GM10248 (cell line): Measurements from ENCODE around the gene PLCB3.

Source experiments
- CTCF ChIA-PET: fragments of 300-600 bp; sonication (Branson Sonifier 250); formaldehyde crosslinking; extraction: SDS; loops from one replicate; lab custom pipeline; 2021; ENCODE audit warnings: antibody characterized with exemption; lab: Yijun Ruan, JAX
- POLR2A ChIA-PET: fragments of 350-650 bp; sonication (Branson Sonifier 250); formaldehyde crosslinking; extraction: SDS; loops from one replicate; lab custom pipeline; 2020; ENCODE audit warnings: antibody characterized with exemption; lab: Yijun Ruan, JAX
- DNase-seq: peaks from one replicate; pipeline ENCODE4 v3.0.0; 2012; ENCODE audit errors: extremely low spot score
- TF ChIP-seq, protein P1 (sequence below): IDR thresholded peaks from 2 replicates; pipeline ENCODE4 v1.5.1; 2012; ENCODE audit warnings: mild to moderate bottlenecking, low read depth; ENCODE audit errors: extremely low read depth, missing control alignments, control extremely low read depth

The PLCB3 gene

DNA sequence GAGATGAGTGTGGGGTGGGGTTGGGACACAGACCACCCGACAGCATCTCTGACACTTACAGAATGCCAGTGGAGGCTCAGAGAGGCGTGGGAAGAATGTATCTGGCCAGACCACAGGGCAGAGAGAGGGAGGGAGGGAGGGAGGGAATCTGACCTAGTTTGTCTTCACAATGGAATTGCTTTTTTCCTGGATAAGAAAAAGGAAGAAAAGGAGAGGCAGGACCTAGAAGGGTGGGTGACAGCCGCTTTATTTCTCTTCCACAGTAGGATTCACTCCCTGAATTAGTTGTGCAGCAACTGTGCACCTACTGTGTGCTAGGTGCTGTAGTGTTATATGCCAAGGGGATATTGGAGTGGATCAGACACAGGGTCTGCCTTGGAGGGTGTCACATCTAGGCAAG is 43.4 kb downstream of the PLCB3 start:
- TF ChIP-seq, protein P1, sequence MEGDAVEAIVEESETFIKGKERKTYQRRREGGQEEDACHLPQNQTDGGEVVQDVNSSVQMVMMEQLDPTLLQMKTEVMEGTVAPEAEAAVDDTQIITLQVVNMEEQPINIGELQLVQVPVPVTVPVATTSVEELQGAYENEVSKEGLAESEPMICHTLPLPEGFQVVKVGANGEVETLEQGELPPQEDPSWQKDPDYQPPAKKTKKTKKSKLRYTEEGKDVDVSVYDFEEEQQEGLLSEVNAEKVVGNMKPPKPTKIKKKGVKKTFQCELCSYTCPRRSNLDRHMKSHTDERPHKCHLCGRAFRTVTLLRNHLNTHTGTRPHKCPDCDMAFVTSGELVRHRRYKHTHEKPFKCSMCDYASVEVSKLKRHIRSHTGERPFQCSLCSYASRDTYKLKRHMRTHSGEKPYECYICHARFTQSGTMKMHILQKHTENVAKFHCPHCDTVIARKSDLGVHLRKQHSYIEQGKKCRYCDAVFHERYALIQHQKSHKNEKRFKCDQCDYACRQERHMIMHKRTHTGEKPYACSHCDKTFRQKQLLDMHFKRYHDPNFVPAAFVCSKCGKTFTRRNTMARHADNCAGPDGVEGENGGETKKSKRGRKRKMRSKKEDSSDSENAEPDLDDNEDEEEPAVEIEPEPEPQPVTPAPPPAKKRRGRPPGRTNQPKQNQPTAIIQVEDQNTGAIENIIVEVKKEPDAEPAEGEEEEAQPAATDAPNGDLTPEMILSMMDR, result no peak
- CTCF ChIA-PET, result interaction anchor here (14.3 kb wide), 1 partner anchor 8 kb away, joined by 186 read pairs; the partner anchor contains the start of genes CATSPERZ and ESRRA
- DNase-seq, result no peak
- POLR2A ChIA-PET, result interaction anchor here (0.6 to 0.7 kb wide), 2 partner anchors 8 to 28 kb away, joined by 6 read pairs; no protein-coding TSS in a partner anchor

DNA sequence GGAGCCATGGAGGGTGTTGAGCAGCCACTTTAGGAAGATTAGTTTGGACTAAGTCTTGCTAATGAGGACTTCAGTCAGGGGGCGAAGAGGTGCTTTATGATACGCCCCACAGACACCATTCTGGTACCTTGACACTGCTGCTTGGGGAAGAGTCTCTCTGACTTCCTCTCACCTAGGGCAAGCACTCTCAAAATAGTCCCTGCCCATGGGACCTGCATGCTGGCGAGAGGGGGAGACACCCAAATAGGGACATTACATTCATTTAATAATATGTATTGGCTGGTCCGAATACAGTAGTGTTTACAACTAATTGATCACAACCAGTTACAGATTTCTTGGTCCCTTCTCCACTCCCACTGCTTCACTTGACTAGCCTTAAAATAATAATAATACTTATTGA is 44.4 kb downstream of the PLCB3 start:
- no peak for DNase-seq
- ChIA-PET CTCF (interaction anchor here (0.8 to 14.3 kb wide), 3 partner anchors 7 to 44 kb away, joined by 3 to 186 read pairs (median 3); partner anchors contain the start of genes CATSPERZ, ESRRA and PLCB3), POLR2A (no interaction called here)
- TF ChIP-seq, protein P1, result no peak

DNA sequence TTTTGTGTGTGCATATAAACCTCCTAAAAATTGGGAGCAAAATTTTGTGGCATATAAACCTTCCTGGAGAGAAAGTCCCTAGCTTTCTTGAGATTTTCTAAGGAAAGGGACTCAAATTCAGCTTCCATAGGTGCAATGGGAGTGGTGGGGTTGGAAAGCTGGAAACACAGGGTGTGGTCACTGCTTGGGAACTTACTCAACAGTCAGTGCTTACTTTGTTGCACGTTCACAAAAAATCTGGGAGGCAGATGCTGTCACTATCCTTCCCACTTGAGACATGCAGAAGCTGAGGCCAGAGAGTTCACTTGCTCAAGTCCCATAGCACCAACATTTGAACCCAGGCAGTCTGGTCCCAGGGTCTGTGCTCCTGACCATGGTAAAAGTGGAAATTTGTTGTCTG is 44.9 kb downstream of the PLCB3 start:
- ChIA-PET CTCF (interaction anchor here (0.8 to 1.2 kb wide), 3 partner anchors 8 to 44 kb away, joined by 3 read pairs; partner anchors contain the start of genes ESRRA and PLCB3), POLR2A (no interaction called here)
- DNase-seq, result no peak
- TF ChIP-seq, protein P1, result no peak

DNA sequence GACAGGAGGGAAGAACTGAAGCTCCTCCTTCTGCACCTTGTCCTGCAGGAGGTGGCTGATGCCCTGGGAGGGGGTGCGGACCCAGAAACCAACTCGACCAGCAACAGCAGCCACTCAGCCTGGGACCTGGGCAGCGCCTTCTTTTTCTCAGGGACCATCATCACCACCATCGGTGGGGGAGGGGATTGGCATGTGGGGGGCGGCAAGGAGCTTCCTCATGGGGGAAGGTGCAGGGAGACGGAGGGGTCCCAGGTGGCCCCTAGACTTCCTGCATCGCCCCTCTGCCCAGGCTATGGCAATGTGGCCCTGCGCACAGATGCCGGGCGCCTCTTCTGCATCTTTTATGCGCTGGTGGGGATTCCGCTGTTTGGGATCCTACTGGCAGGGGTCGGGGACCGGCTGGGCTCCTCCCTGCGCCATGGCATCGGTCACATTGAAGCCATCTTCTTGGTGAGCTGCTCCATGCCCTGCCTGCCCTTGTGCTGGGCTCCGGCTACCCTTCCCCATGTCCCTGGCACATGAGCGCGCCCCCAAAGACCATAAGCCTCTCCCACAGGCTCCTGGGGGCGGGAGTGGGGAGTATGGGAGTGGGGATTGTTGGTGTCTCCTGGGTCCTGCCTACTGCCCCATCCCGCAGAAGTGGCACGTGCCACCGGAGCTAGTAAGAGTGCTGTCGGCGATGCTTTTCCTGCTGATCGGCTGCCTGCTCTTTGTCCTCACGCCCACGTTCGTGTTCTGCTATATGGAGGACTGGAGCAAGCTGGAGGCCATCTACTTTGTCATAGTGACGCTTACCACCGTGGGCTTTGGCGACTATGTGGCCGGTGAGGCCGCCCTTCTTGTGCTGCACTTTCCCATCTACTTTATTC is 45.7 kb downstream of the PLCB3 start:
- POLR2A ChIA-PET, result no interaction called here

DNA sequence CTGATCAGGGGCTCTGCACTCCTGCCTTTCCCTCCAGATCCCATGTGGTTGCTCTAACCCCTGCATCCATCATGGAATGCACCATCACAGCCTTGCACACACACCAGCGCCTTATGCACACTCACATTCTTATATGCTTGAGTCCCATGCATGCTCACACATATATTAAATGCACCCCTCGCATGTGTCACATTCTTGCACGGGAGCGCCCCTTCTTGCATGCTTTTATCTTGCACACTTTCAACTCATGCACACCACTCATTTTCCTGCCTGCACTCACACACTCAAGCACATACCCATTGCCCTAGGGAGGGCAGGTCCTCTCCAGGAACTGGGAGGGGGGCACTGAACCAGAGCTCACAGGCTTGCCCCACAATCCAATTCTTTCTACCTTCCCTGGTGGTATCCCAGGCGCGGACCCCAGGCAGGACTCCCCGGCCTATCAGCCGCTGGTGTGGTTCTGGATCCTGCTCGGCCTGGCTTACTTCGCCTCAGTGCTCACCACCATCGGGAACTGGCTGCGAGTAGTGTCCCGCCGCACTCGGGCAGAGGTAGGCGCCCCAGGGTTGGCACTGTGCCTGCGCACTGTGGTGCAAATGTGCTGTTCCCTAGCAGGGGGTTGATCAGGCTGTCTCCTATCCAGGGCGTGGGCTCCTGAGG is 46.5 kb downstream of the PLCB3 start:
- ChIA-PET CTCF (interaction anchor here (1.2 to 1.8 kb wide), 2 partner anchors 10 to 93 kb away, joined by 3 to 5 read pairs; no protein-coding TSS in a partner anchor), POLR2A (no interaction called here)
- TF ChIP-seq, protein P1, result no peak
- no peak for DNase-seq

More for the DNA sequence above, 45.7 kb downstream of the PLCB3 start:
- TF ChIP-seq, protein P1, result no peak
- no peak for DNase-seq
- CTCF ChIA-PET, result interaction anchor here (0.9 to 1.8 kb wide), 3 partner anchors 9 to 92 kb away, joined by 3 to 5 read pairs (median 3); partner anchors contain the start of gene PLCB3
